Mesothelial cell of epicardium (in vitro differentiated cells): Measurements from ENCODE around the gene HS2ST1. TPM values are rescaled to one million over a fixed set of nuclear protein-coding genes. Genes with fewer than 3 reads are reported as not detected.

Experiments
- DNase-seq, 2 experiments: peaks; one replicate each; pipeline ENCODE4 v3.0.0; 2021; ENCODE audit warnings: low spot score in 2 of 2; ENCODE audit not compliant: unreplicated experiment in 2 of 2
- H3K27ac Mint-ChIP-seq: 2 replicates; pipeline ENCODE4 v1.8.0; 2021; ENCODE audit warnings: mixed read lengths
- H3K27me3 Mint-ChIP-seq: 2 replicates; pipeline ENCODE4 v1.8.0; 2021; ENCODE audit warnings: low read depth, mixed read lengths
- H3K36me3 Mint-ChIP-seq: 2 replicates; pipeline ENCODE4 v1.8.0; 2021; ENCODE audit warnings: mixed read lengths
- H3K4me1 Mint-ChIP-seq: 2 replicates; pipeline ENCODE4 v1.8.0; 2021; ENCODE audit warnings: mixed read lengths
- H3K4me3 Mint-ChIP-seq: 2 replicates; pipeline ENCODE4 v1.8.0; 2021; ENCODE audit warnings: mild to moderate bottlenecking, moderate library complexity, mixed read lengths
- H3K9me3 Mint-ChIP-seq: 2 replicates; pipeline ENCODE4 v1.8.0; 2021; ENCODE audit warnings: mixed read lengths
- total RNA-seq: library from RNA; stranded (reverse); gene quantifications from 3 replicates; pipeline ENCODE4 v1.2.1, GENCODE V29; 2021
- TF ChIP-seq, protein P1 (sequence below): fragments of 200-600 bp; sonication (generic); IDR thresholded peaks from one replicate; pipeline ENCODE4 v1.5.0; 2021; ENCODE audit warnings: antibody characterized with exemption; ENCODE audit not compliant: unreplicated experiment

The HS2ST1 gene
- total RNA-seq, 1 donor from 2014 or later: 40.2 TPM

DNA sequence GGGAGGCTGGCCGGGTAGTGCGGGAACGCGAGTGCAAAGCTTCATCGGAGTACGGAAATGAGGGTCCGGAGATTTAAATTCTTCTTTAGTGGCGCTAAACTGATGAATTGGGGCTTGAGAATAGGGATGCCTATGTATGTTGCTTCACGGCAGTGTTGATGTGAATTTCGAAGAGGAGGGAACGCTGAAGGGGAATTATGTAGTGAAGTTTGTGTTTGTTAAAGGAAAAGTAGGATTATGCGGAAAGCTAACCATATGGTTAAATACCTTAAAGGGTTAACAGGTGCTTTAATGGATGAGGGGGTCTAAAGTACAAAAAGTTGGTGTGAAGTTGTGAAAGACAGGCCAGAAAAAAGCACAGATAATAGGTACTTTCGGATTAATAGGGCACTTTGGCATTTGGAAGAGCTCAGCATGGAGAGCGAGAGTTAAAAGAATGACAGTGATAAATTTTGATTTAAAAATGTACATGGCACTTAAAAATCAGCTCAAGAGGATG, 1.4 kb downstream of the HS2ST1 start:
- H3K27me3 Mint-ChIP-seq: no peaks in the 10 kb centered on the region
- peaks cover 4% of the 10 kb centered on the region for H3K36me3 Mint-ChIP-seq
- H3K27ac Mint-ChIP-seq: no peak overlapping the region
- peaks cover 3% of the 10 kb centered on the region for H3K9me3 Mint-ChIP-seq
- peaks cover 21% of the 10 kb centered on the region for H3K4me1 Mint-ChIP-seq
- no peak overlapping the region for H3K4me3 Mint-ChIP-seq
- TF ChIP-seq, protein P1, sequence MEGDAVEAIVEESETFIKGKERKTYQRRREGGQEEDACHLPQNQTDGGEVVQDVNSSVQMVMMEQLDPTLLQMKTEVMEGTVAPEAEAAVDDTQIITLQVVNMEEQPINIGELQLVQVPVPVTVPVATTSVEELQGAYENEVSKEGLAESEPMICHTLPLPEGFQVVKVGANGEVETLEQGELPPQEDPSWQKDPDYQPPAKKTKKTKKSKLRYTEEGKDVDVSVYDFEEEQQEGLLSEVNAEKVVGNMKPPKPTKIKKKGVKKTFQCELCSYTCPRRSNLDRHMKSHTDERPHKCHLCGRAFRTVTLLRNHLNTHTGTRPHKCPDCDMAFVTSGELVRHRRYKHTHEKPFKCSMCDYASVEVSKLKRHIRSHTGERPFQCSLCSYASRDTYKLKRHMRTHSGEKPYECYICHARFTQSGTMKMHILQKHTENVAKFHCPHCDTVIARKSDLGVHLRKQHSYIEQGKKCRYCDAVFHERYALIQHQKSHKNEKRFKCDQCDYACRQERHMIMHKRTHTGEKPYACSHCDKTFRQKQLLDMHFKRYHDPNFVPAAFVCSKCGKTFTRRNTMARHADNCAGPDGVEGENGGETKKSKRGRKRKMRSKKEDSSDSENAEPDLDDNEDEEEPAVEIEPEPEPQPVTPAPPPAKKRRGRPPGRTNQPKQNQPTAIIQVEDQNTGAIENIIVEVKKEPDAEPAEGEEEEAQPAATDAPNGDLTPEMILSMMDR: no peak
- DNase-seq: no peak

DNA sequence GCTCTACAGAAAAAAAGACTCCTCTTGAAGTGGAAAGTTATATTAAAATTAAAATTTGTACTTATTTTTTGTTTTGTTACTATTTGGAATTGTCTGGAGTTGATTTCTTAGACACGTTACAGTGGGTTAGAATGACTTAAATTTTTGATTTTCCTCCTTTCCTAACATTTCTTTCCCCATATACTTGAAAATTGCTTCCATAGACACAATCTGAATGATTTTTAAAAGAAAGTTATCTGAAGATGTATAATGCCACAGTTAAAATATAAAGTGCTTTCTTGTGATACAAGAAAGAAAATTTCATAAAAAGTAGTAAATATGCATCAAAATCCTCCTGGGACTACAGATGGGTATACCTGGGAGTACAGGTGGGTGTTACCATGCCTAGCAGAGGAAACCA, 2.3 kb downstream of the HS2ST1 start:
- no peak for DNase-seq
- Mint-ChIP-seq H3K36me3 (peaks cover 9% of the 10 kb centered on the region), H3K9me3 (peaks cover 13% of the 10 kb centered on the region), H3K4me3 (no peak overlapping the region), H3K4me1 (peaks cover 13% of the 10 kb centered on the region), H3K27me3 (no peaks in the 10 kb centered on the region), H3K27ac (no peak overlapping the region)
- TF ChIP-seq, protein P1: no peak

DNA sequence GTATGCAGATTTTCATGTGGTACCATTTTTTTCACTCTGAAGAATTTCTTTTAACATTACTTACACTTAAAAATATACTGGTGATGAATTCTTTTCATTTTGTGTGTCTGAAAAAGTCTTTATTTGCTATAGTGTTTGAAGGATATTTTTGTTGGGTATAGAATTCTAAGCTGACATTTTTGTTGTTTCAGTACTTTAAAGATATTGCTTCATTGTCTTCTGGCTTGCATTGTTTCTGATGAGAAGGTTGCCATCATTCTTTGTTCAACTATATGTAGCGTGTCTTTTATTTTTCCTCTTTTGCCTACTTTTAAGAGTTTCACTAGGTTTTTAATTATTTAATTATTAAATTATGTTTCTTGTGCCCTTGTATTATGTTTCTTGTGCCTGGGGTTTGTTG, 8.0 kb downstream of the HS2ST1 start:
- H3K36me3 Mint-ChIP-seq: peaks cover 33% of the 10 kb centered on the region
- TF ChIP-seq, protein P1: no peak
- H3K27me3 Mint-ChIP-seq: no peaks in the 10 kb centered on the region
- no peak overlapping the region for H3K4me3 Mint-ChIP-seq
- H3K4me1 Mint-ChIP-seq: no peaks in the 10 kb centered on the region
- H3K9me3 Mint-ChIP-seq: peaks cover 46% of the 10 kb centered on the region
- H3K27ac Mint-ChIP-seq: no peak overlapping the region
- no peak for DNase-seq

DNA sequence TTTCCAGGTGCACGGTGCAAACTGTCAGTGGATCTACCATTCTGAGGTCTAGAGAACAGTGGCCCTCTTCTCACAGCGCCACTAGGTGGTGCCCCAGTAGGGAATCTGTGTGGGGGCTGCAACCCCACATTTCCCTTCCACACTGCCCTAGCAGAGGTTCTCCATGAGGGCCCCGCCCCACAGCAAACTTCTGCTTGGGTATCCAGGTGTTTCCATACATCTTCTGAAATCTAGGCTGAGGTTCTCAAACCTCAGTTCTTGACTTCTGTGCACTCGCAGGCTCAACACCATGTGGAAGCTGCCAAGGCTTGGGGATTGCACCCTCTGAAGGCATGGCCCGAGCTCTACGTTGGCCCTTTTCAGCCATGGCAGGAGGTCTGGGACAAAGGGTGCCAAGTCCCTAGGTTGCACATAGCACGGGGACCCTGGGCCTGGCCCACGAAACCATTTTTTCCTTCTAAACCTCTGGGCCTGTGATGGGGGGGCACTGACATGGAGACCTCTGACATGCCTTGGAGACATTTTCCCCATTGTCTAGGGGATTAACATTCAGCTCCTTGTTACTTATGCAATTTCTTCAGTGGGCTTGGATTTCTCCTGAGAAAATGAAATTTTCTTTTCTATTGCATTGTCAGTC, 10.0 kb downstream of the HS2ST1 start:
- peaks cover 46% of the 10 kb centered on the region for H3K9me3 Mint-ChIP-seq
- H3K36me3 Mint-ChIP-seq: peaks cover 33% of the 10 kb centered on the region
- H3K27me3 Mint-ChIP-seq: no peaks in the 10 kb centered on the region
- no peak overlapping the region for H3K4me3 Mint-ChIP-seq
- no peak for DNase-seq
- H3K27ac Mint-ChIP-seq: no peak overlapping the region
- no peaks in the 10 kb centered on the region for H3K4me1 Mint-ChIP-seq
- TF ChIP-seq, protein P1: no peak

DNA sequence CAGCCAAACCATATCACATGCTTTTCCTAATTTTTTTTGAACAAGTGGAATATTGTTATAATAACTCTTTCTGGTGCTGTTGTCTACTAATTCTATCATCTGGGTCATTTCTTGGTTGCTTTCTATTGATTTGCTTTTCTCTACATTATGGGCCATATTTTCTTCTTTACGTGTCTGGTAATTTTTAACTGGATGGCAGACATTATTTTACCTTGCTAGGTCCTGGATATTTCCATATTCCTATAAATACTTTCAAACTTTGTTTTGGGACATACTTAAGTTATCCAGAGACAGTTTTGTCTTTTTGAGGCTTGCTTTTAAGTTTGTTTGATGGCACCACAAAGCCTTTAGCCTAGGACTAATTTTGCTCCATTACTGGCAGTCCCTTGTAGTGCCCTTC, 11.3 kb downstream of the HS2ST1 start:
- TF ChIP-seq, protein P1: no peak
- Mint-ChIP-seq H3K9me3 (peaks cover 43% of the 10 kb centered on the region), H3K4me1 (no peaks in the 10 kb centered on the region), H3K4me3 (no peak overlapping the region), H3K36me3 (peaks cover 31% of the 10 kb centered on the region), H3K27ac (no peak overlapping the region), H3K27me3 (no peaks in the 10 kb centered on the region)
- DNase-seq: no peak
